ENCODE results near the gene MYO1B. TPM values are rescaled to one million over a fixed set of nuclear protein-coding genes. Genes with fewer than 3 reads are reported as not detected.

MYO1B gene
- total RNA-seq, 2 donors from 2014 or later: 6.3 to 9.3 TPM

DNA sequence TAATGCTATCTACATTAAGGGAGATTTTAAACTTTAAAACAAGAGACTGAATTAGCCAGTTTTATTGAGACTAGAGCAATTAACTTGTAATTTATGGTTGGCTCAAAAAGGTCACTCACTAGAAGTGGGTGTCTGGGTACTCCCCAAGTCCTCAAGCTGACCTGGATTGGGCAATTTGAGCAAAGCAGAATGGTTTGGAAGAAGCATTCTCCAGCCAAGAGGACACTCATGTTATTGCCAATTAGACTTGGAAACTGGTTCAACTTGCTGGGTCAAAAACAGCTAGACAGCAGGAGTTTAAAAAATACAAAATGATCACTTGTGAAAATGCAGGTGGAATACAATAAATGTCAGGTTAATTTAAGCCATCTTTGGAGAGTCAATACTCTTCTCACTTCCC lies 29.5 kb upstream of the MYO1B start:
- Mint-ChIP-seq H3K36me3 (peaks cover 38% of the 10 kb centered on the region), H3K9me3 (peaks cover 10% of the 10 kb centered on the region), H3K4me3 (no peak overlapping the region), H3K27ac (no peak overlapping the region), H3K4me1 (ENCODE audit: low read depth in 2 of 2) (peaks cover 26 to 29% of the 10 kb centered on the region in 2 donors), H3K27me3 (peaks cover 3 to 14% of the 10 kb centered on the region in 2 donors)
- no peak for ATAC-seq
- DNase-seq (ENCODE audit: low spot score): no peak

DNA sequence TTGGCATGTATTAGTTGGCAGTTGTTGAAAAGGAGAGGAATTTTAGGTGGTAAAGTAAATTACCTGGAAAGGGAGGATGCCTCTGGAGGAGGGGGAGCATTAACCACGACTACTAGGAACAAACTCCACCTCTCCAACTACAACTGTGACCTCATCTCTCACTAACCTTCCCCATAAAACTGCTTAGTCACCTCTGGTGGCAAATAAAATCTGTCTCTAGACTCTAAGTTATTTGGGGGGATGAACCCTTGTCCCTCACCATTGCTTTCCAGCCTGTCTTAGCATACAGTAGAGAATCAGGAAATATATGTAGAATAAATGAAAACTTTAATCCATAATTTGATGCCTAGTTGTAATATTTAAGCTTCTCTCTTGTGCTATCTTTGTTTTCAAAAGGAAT lies 27.6 kb upstream of the MYO1B start:
- Mint-ChIP-seq H3K27ac (peak overlapping the region in 1 of 2 donors; percentile 69), H3K9me3 (peaks cover 7% of the 10 kb centered on the region), H3K4me1 (ENCODE audit: low read depth in 2 of 2) (peaks cover 27 to 31% of the 10 kb centered on the region in 2 donors), H3K27me3 (peaks cover 3 to 14% of the 10 kb centered on the region in 2 donors), H3K4me3 (no peak overlapping the region), H3K36me3 (peaks cover 24% of the 10 kb centered on the region)
- no peak for DNase-seq (ENCODE audit: low spot score)
- no peak for ATAC-seq

DNA sequence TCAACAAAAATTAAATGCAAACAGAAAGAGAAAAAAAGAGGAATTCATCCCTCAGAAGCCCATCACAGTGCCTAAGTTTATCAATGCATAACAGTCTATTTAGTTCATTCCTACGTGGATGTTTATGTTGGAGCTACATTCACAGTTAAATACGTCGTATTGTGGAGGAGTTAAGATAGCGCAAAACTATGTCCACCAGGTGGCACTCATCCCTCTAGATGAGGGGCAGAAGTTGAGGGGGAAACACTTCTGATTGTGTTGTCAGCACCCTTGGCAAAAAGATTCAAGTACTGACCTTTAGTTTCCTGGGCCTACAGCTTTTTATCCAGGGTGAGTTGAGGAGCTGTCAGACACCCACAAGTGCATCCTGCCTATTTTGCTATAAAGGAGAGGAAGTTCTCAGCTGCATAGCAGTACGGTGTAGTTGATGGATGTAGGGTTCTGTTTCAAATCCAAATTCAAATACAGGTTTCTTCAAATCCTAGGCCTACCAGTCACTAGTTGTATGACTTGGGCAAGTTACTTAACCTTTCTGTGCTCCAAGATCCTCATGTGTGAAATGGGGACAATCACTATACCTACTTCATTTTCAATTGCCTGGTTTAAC lies 26.8 kb upstream of the MYO1B start:
- Mint-ChIP-seq H3K4me3 (no peak overlapping the region), H3K27me3 (peaks cover 3 to 14% of the 10 kb centered on the region in 2 donors), H3K9me3 (peaks cover 7% of the 10 kb centered on the region), H3K27ac (peak overlapping the region in 1 of 2 donors; percentile 69), H3K4me1 (ENCODE audit: low read depth in 2 of 2) (peaks cover 27 to 31% of the 10 kb centered on the region in 2 donors), H3K36me3 (peaks cover 18% of the 10 kb centered on the region)
- DNase-seq (ENCODE audit: low spot score): peak; percentile 70
- ATAC-seq: peak; percentile 54 to 72

DNA sequence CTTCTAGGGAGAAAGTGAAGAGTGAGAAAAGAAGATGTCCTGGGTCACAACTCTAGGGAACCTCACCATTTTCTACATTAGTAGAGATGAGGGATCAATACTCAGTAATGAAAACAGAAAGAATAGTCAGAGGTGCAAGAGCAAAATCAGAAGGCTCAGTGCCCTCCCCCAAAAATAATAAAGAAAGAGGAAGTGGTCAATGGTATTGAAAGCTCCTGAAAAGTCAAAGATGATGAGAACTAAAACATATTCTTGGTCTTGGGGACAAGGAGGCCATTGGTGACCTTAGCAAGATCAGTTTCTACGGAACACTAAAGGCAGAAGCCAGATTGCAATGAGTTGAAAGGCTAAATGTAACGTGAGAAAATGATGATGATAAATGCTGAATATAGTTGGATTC lies 24.5 kb upstream of the MYO1B start:
- H3K27ac Mint-ChIP-seq: no peak overlapping the region

DNA sequence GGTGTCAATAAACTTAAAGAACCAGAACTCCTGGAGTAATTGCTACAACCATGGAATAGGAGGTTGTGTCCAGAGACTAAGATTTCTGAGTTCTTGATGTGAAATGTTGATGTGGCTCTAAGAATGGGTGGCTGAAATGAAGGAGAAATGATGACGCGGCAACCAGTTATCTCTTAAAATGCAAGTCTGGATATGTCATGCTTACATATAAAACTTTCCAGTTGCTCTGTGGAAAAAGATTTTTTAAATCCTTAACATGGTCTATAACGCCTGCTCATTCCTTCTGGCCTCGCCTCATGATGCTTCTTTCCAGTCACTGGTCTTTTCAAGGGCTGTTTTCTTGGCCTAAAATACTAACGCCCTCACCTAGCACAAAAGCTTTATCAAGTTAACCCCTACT lies 23.5 kb upstream of the MYO1B start:
- no peak for ATAC-seq
- Mint-ChIP-seq H3K4me3 (no peak overlapping the region), H3K4me1 (ENCODE audit: low read depth in 2 of 2) (peaks cover 24 to 31% of the 10 kb centered on the region in 2 donors), H3K36me3 (peaks cover 11% of the 10 kb centered on the region), H3K27ac (no peak overlapping the region), H3K9me3 (peaks cover 7% of the 10 kb centered on the region), H3K27me3 (no peaks in the 10 kb centered on the region)
- no peak for DNase-seq (ENCODE audit: low spot score)

More for the DNA sequence above, 24.5 kb upstream of the MYO1B start:
- peak overlapping the region; percentile 20 for H3K4me3 Mint-ChIP-seq
- peaks cover 7% of the 10 kb centered on the region for H3K9me3 Mint-ChIP-seq
- no peaks in the 10 kb centered on the region for H3K27me3 Mint-ChIP-seq
- peaks cover 24 to 31% of the 10 kb centered on the region in 2 donors for H3K4me1 Mint-ChIP-seq (ENCODE audit: low read depth in 2 of 2)
- ATAC-seq: no peak
- peaks cover 11% of the 10 kb centered on the region for H3K36me3 Mint-ChIP-seq
- no peak for DNase-seq (ENCODE audit: low spot score)

DNA sequence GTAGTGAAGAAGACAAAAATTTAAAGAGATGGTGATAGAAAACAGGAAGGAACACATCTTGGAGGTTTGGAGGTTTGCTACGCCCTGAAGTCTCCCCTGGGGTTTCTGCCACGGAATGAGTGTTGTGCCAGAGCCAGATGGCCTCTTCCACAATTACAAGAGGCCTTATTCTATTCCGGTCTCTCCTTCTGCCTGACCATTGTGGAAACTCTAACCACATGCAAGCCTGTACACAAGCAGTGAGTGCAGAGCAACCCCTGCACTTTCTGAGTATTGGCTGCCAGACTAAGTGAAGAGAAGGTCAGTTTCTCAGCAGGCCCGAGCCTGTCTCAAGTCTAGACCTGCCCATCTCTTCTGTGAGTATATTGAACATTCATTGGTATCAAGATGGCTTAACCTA lies 22.7 kb upstream of the MYO1B start:
- ATAC-seq (no peak), DNase-seq (ENCODE audit: low spot score) (no peak)
- Mint-ChIP-seq H3K27ac (no peak overlapping the region), H3K27me3 (no peaks in the 10 kb centered on the region), H3K9me3 (peaks cover 7% of the 10 kb centered on the region), H3K4me3 (no peak overlapping the region), H3K4me1 (ENCODE audit: low read depth in 2 of 2) (peaks cover 23 to 30% of the 10 kb centered on the region in 2 donors), H3K36me3 (peaks cover 11% of the 10 kb centered on the region)

DNA sequence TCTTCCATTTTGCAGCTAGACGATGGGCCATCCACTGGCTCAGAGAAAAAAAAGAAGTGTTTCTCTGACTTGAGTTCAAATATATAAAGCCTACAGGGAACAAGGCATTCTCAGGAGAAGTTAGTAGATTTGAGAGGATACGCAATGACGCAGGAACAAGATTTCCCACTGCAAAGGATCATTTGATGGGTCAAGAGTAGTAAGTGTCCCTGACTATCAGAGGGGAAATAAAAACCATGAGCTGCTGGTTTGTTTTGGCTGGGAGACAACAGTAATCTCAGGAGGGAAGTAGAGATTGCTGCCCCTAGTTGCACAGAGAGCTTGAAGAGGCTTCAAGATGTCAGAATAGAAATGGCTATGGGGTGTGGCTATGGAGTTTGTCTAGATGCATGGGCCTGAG lies 22.3 kb upstream of the MYO1B start:
- H3K9me3 Mint-ChIP-seq: peaks cover 7% of the 10 kb centered on the region
- ATAC-seq (no peak), DNase-seq (ENCODE audit: low spot score) (no peak)
- no peak overlapping the region for H3K4me3 Mint-ChIP-seq
- peaks cover 11% of the 10 kb centered on the region for H3K36me3 Mint-ChIP-seq
- peaks cover 20 to 25% of the 10 kb centered on the region in 2 donors for H3K4me1 Mint-ChIP-seq (ENCODE audit: low read depth in 2 of 2)
- H3K27me3 Mint-ChIP-seq: no peaks in the 10 kb centered on the region
- H3K27ac Mint-ChIP-seq: no peak overlapping the region

DNA sequence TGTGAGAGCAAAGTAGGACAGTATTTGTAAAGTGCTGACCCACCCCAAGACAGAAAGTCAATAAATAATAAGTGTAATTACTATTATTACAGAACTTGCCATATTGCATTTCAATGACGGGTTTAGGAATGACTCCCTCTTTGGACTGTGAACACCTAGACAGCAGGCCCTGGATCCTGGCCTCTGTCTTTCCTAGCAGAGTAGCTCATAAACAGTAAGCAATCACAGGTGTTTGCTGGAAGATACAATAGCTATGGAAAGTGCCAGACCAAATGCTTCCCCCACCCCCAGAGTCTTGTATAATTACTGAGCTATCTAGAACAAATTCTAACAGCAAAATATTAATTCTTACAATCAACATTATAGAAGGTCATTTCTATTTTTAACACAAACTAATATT lies 20.1 kb upstream of the MYO1B start:
- Mint-ChIP-seq H3K4me3 (no peak overlapping the region), H3K27ac (no peak overlapping the region), H3K36me3 (peaks cover 6% of the 10 kb centered on the region), H3K9me3 (peaks cover 5% of the 10 kb centered on the region), H3K27me3 (no peaks in the 10 kb centered on the region), H3K4me1 (ENCODE audit: low read depth in 2 of 2) (peaks cover 6 to 7% of the 10 kb centered on the region in 2 donors)
- no peak for DNase-seq (ENCODE audit: low spot score)
- ATAC-seq: no peak

DNA sequence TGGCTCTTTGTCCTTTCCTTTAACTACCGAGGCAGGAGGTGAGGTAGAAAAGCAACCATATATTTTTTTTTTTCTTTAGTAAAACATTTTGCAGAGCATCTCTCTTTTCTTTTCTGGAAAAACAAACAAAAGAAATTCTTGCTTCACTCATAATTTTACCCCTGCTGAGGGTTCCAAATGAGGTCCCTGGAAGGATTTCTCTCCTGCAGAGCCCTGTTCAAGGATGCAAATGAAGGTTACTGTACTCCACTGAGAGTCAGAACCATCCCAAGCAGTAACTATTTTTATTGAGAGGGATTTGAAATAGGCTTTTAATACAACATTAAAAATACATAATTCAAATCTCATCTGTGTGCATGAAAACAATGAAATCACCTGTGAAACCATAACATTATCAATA lies 19.5 kb upstream of the MYO1B start:
- peaks cover under 1% of the 10 kb centered on the region for H3K36me3 Mint-ChIP-seq
- DNase-seq (ENCODE audit: low spot score) (no peak), ATAC-seq (no peak)
- H3K27me3 Mint-ChIP-seq: no peaks in the 10 kb centered on the region
- H3K27ac Mint-ChIP-seq: no peak overlapping the region
- H3K9me3 Mint-ChIP-seq: no peaks in the 10 kb centered on the region
- peaks cover under 1 to 2% of the 10 kb centered on the region in 2 donors for H3K4me1 Mint-ChIP-seq (ENCODE audit: low read depth in 2 of 2)
- no peak overlapping the region for H3K4me3 Mint-ChIP-seq

DNA sequence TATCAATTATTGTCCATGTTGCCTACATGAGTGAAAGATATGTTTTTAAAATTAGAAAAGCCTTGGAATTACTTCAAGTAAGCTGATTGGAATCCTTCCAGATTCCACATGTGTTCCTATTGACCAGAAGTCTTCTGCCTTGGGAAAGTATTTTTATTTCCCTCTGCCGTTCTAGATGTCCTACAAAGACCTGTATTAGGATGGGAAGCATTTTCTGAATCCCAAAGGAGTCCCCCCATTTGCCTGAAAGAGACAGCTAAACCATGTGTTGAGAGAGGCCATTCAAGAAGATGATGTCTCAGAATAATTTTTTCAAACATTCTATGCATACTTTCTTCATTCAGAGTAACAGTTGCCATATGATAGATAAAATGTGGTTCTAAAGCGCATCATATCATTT lies 19.0 kb upstream of the MYO1B start:
- H3K27me3 Mint-ChIP-seq: no peaks in the 10 kb centered on the region
- DNase-seq (ENCODE audit: low spot score) (no peak), ATAC-seq (no peak)
- no peaks in the 10 kb centered on the region for H3K4me1 Mint-ChIP-seq (ENCODE audit: low read depth in 2 of 2)
- no peaks in the 10 kb centered on the region for H3K9me3 Mint-ChIP-seq
- no peak overlapping the region for H3K27ac Mint-ChIP-seq
- no peak overlapping the region for H3K4me3 Mint-ChIP-seq
- no peaks in the 10 kb centered on the region for H3K36me3 Mint-ChIP-seq

DNA sequence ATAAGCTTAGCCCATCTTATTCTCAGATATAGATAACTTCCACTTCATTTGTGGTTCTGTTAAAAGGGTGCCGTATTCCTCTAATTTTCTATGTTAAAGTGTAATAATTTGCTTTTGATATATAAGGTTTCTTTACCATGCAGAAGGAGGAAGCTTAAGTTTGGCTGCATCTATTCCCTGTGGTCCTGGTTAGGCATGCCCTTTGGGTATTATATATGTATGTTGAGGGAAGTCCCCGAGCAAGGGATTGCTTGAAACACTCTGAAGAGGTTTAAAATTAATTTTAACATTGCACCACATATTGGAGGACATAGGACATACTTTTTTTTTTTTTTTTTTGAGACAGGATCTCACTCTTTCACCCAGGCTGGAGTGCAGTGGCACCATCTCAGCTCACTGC lies 16.9 kb upstream of the MYO1B start:
- no peaks in the 10 kb centered on the region for H3K4me1 Mint-ChIP-seq (ENCODE audit: low read depth in 2 of 2)
- no peaks in the 10 kb centered on the region for H3K9me3 Mint-ChIP-seq
- DNase-seq (ENCODE audit: low spot score) (no peak), ATAC-seq (no peak)
- H3K27me3 Mint-ChIP-seq: no peaks in the 10 kb centered on the region
- H3K27ac Mint-ChIP-seq: no peak overlapping the region
- no peaks in the 10 kb centered on the region for H3K36me3 Mint-ChIP-seq
- no peak overlapping the region for H3K4me3 Mint-ChIP-seq

DNA sequence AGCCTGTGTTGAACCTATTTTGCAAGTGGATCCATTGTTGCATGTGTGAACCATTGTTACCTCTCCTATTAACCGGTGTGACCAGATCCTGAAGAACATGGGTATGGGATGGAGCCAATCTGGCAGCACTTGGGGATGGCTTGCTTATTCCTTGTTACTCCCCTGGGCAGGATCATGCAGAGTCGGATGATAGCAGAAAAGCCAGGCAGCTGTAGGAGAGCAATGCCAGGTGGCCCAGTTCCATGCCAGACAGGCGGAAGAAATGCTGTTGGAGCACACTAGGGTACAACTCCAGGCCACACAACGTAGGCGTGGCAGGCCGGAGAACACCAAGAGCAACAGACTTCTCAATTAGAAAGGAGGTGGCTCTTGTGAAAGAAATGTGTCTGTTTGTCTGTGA lies 16.3 kb upstream of the MYO1B start:
- Mint-ChIP-seq H3K27me3 (no peaks in the 10 kb centered on the region), H3K36me3 (no peaks in the 10 kb centered on the region), H3K27ac (no peak overlapping the region), H3K4me3 (no peak overlapping the region), H3K9me3 (no peaks in the 10 kb centered on the region), H3K4me1 (ENCODE audit: low read depth in 2 of 2) (no peaks in the 10 kb centered on the region)
- DNase-seq (ENCODE audit: low spot score): no peak
- ATAC-seq: no peak

DNA sequence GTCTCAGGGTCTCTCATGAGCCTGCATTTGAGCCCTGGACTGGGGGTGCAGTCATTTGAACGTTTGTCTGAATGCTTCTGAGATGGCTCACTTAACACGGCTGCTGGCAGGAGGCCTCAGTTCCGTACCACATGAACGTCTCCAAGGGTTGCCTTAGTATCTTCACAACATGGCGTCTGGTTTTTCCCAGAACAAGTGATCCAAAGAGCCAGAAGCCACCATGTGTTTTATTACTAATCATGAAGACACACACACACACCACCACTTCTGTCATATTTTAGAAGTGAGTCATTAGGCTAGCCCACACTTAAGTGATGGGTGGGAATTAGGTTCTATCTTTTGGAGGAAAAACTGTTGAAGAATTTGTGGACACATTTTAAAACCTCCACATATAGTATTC lies 15.0 kb upstream of the MYO1B start:
- H3K9me3 Mint-ChIP-seq: no peaks in the 10 kb centered on the region
- H3K27me3 Mint-ChIP-seq: no peaks in the 10 kb centered on the region
- no peaks in the 10 kb centered on the region for H3K36me3 Mint-ChIP-seq
- no peaks in the 10 kb centered on the region for H3K4me1 Mint-ChIP-seq (ENCODE audit: low read depth in 2 of 2)
- no peak for DNase-seq (ENCODE audit: low spot score)
- no peak overlapping the region for H3K4me3 Mint-ChIP-seq
- ATAC-seq: no peak
- H3K27ac Mint-ChIP-seq: no peak overlapping the region

DNA sequence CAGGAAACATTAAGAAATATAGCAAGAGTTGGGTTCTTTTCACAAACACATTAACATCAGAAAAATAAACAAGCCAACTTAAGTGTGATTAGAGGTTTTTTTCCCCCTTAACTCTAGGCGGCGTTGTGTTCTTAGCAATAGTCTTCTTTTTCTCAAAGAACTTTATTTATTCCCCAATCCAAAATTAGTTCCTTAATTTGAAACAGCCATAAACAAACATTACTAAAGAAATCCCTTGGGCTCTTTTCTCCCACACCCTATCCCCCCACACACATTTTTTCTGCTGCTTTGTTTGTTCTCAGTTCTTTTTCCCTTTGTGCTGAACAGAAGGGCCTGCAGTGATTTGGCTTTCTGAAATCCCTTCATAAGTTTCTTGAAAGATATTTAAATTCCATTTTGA lies 13.2 kb upstream of the MYO1B start:
- ATAC-seq (no peak), DNase-seq (ENCODE audit: low spot score) (no peak)
- Mint-ChIP-seq H3K4me3 (no peak overlapping the region), H3K27me3 (no peaks in the 10 kb centered on the region), H3K27ac (no peak overlapping the region), H3K9me3 (no peaks in the 10 kb centered on the region), H3K4me1 (ENCODE audit: low read depth in 2 of 2) (no peaks in the 10 kb centered on the region), H3K36me3 (no peaks in the 10 kb centered on the region)

DNA sequence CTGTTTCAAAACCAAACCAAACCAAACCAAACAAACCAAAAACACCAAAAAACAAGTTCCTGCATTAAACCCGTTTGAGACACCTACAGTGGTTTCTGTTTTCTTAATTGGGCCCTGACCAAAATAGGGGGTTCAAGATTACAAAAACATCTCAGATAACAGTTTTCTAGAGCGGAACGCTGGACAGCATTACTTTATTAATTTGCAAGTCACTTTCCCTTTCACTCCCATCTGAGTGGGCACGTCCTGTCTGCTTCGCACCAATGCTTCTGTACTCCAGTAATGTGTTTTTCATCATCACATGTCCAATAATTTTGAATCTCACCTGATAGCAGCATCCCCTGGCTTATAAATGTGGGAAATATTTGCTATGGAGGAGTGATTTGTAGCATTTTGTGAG lies 11.7 kb upstream of the MYO1B start:
- H3K36me3 Mint-ChIP-seq: no peaks in the 10 kb centered on the region
- no peaks in the 10 kb centered on the region for H3K27me3 Mint-ChIP-seq
- no peak overlapping the region for H3K27ac Mint-ChIP-seq
- H3K4me1 Mint-ChIP-seq (ENCODE audit: low read depth in 2 of 2): no peaks in the 10 kb centered on the region
- no peak for DNase-seq (ENCODE audit: low spot score)
- no peaks in the 10 kb centered on the region for H3K9me3 Mint-ChIP-seq
- ATAC-seq: no peak
- H3K4me3 Mint-ChIP-seq: no peak overlapping the region

All from natural killer cell treated with Interleukin-12 subunit alpha and Interleukin-12 subunit beta and Interleukin-15 and Interleukin-18, amount 100 ng/mL, for 72 hours (primary cell).